Astrocyte of the hippocampus (primary cell): ENCODE measurements around the gene IL2RG.
A peak's percentile ranks its signal among the peaks of the same experiment; 100 is the strongest.

Source experiments
- DNase-seq: peaks from one replicate; pipeline ENCODE4 v3.0.0; 2011; ENCODE audit warnings: low read depth, low spot score

Gene IL2RG

GRCh38 chrX:71107762-71108360 is 3.5 kb downstream of the IL2RG start:
- DNase-seq, result no peak

- DNase-seq, result no peak
Measured at GRCh38 chrX:71107245-71107644, 4.1 kb downstream of the IL2RG start.

DNA sequence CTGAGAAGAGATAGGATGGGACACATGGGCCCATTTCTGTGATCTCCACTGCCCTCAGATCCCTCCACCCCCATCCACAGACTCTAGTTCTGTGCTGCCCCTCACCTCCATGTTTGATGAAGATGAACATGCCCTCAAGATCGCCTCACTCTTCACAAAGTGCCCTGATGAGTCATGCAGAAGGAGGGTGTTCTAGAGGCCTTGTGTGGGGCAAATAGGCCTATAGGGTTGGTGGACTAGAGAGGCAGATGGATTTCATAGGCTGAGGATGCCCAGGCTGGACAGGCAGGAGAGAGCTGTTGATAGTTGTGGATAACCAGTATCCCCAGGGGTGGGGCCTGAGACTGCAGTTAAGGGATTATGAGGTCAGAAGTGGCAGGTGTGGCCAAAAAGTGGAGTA is 5.0 kb downstream of the IL2RG start, which contains the start of gene CXorf65:
Gene CXorf65, minus strand, starts transcription at position 314 of the 400 bp plus-strand sequence. Its CDS starts 184 bp downstream, at position 130.
- no peak for DNase-seq

DNA sequence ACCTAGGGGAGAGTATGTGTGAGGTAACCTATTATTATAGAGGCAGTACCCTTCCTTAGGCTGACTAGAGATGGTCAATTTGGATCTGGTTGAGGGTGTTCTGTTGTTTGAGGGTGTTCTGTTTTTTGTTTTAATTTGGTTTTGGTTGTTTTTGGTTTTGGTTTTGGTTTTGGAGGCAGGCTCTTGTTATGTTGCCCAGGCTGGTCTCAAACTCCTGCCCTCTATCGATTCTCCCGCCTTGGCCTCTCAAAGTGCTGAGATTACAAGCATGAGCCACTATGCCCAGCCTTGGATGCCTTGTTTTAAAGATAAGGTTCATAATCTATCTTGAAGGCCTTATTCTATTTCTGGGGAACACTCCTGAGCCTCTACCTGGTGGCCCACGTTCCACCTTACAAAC is 5.7 kb downstream of the IL2RG start:
- DNase-seq, result no peak

DNA sequence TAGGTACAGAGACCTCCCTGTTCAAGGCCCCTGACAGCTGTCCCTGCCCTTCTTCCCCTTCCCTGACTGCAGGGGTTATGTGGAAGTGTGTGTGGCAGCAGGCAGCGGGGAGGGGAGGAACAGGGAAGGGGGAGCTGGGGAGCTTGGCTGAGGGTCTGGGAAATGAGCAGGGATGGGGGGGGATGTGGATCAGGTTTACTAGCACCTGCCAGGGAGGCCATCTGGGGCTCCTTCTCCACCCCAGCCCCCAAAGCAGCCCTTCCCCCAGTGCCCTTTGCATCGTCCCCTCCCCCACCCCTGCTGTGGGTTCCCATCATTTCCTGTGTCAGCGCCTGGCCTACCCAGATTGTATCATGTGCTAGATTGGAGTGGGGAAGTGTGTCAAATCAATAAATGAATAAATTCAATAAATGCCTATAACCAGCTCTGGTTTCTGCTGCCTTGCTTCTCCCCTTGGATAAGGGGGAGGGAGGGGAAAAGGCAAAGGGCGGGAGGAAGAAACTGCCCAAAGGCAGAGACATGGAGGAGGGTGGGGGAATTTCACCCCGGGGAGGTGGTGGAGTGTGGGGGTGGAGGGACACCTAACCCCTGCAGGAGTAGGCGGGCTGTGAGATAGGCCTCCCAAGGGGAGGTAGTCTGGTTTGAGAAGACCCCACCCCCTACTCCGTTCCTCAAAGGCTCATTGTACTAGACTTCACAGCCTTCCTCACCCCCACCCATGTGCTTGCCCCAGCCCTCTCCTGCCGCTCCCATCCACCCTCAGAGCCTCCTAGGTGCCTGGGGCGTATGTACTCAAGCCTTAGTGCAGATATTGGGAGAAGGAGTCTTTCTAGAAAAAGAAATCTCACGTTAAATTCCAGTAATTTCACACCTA is 8.0 kb downstream of the IL2RG start:
- DNase-seq, result no peak

GRCh38 chrX:71102292-71102691 is 9.1 kb downstream of the IL2RG start:
- DNase-seq, result no peak

GRCh38 chrX:71100581-71101505 is 10.5 kb downstream of the IL2RG start:
- no peak for DNase-seq

DNA sequence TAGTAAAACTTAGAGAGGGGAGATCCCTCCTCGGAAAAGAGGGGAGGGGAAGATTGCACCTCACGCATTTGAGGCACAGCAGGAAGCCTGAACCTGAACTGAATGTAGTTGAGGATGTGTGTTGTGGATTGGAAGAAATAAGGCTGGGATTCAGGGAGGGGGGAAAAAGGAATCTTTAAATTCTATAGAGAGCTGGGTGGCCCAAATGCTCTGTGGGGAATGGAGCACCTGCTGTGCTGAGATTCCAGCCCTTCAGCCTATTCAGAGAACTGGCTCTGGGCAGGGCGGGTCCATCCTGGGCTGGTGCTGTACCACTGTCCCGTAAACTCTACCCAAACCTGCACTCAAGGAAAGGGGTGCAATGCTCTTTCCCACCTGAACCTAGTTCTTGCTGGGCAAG is 11.6 kb downstream of the IL2RG start:
- DNase-seq, result no peak

DNA sequence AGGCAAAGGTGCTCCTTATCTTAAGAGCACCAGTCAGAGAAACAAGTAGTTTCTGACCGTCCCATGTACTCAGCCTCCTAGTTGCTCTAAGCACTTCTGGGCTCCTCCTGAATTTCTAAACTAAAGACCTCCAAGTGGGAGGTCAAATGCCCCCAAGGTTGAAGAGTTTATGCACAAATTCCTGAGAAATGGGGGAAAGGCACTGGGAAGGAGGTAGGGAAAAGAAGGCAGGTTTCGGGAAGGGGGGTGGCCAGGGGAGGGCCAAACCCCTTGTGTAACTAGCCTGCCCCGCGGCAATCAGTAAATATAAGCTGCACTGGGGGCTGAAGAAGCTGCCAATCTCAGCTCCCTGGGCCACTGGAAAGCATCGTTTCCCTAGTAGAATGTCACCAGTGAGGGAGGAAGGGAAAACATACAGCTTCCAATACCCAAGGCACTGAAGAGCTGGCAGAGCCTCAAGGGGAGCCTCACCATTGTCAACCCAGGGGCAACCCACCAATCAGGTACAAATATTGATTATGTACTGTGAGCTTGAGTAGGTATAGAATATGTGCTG is 12.3 kb downstream of the IL2RG start:
- DNase-seq, result no peak

DNA sequence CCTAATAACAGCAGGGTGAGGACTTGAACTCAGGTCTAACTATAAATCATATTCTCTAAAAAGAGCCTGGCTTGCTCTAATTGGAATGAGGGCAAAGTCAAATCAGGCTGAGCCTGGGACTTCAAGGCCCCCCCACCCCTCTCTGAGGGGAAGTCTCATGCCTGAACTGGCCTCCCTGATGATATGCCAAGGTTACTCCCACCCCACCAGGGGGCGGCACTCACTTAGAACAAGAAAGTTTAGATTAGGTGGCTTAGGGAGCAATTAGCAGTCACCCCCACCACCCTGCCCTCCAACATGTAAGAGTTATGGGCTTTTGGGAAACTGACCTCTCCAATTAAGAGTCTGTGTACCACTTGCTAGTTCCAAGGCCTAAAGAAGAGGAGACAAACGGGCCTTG is 13.1 kb downstream of the IL2RG start:
- DNase-seq, result peak; percentile 23

GRCh38 chrX:71096760-71097032 is 14.7 kb downstream of the IL2RG start:
- DNase-seq, result no peak

GRCh38 chrX:71095981-71096759 is 15.2 kb downstream of the IL2RG start:
- peak; percentile 45 for DNase-seq

GRCh38 chrX:71095555-71095980 is 15.8 kb downstream of the IL2RG start, which contains the start of gene FOXO4:
TSS of gene FOXO4 (plus strand) at chrX:71095851. CDS start at chrX:71096529, 678 bp downstream.
- peak; percentile 92 for DNase-seq

GRCh38 chrX:71095033-71095432 is 16.3 kb downstream of the IL2RG start:
- no peak for DNase-seq

- DNase-seq, result no peak
Measured at GRCh38 chrX:71091263-71091662, 20.1 kb downstream of the IL2RG start.

- DNase-seq, result no peak
Measured at GRCh38 chrX:71085900-71086299, 25.5 kb downstream of the IL2RG start.

DNA sequence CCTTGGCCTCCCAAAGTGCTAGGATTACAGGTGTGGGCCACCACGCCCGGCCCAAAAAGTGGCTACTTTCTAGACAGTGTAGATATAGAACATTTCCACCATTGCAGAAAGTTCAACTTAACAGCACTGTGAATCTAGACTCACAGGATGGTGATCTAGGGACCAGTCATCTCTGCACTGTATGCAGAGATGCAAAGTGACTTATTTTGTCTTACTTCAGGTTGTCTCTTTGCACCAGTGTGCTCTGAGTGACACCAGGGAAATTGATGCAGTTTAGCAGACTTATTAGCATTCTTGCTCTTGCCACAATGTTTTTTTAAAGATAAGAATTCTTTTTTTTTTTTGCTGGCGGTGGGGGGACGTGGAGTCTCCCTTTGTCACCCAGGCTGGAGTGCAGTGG is 28.6 kb downstream of the IL2RG start:
- DNase-seq, result peak; percentile 17

GRCh38 chrX:71082124-71082647 is 29.2 kb downstream of the IL2RG start:
- DNase-seq, result no peak

- no peak for DNase-seq
Measured at GRCh38 chrX:71081330-71082123, 29.9 kb downstream of the IL2RG start.

DNA sequence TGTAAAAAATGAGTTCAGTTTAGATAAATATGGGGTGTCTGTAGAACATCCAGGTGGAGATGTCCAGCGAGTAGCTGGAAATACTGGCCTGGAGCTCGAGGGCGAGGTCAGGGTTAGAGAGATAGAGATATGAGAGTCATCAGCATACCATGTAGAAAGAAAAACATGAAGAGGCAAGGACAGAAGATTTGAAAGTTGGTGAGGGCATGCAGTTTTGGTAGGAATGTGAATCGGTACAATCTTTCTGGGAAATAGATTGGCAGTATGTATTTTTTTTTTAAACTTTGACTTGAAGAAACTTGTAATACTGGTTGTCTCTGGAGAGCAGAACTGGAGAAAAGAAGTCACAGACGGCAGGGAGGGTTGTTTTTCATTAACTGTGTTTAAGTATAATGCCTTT is 40.8 kb downstream of the IL2RG start:
- no peak for DNase-seq
